Ureter (tissue), 1 donor: ENCODE measurements around the gene EML6. TPM values are rescaled to one million over a fixed set of nuclear protein-coding genes. Genes with fewer than 3 reads are reported as not detected.
"Not testable (repeated sequence)": the region's sequence is repeated elsewhere in the genome, so short reads cannot be mapped to it uniquely, and the experiment has no call there.

ENCODE experiments used
- DNase-seq: peaks from one replicate; pipeline ENCODE4 v3.0.0-alpha.2; 2020; ENCODE audit warnings: low spot score
- total RNA-seq: library from RNA; stranded (reverse); gene quantifications from one replicate; pipeline ENCODE4 v1.2.4, GENCODE V29; 2023
- donor health status: DM: yes; HTN: yes; CAD: no.

The EML6 gene
- total RNA-seq, 1 donor from 2014 or later: 5.4 TPM

DNA sequence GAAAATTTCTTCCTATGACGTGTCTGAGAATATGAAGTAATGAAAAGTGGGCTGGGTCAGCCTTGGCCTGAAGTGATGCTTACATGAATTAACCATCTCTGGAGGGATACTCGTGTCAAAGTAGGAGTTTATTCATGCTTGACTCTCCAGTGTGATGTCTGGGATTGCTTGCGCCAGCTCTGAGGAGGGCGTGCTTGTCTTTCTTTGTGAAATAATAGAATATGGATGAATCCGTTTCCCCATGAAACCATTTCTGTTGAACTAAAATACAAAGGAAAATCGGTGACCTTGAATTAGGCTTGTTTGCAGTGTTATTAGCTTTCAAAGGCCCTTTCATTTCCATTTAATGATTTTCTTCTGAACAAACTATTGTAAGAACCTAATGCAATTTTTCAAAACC is 77.9 kb downstream of the EML6 start:
- DNase-seq: no peak

DNA sequence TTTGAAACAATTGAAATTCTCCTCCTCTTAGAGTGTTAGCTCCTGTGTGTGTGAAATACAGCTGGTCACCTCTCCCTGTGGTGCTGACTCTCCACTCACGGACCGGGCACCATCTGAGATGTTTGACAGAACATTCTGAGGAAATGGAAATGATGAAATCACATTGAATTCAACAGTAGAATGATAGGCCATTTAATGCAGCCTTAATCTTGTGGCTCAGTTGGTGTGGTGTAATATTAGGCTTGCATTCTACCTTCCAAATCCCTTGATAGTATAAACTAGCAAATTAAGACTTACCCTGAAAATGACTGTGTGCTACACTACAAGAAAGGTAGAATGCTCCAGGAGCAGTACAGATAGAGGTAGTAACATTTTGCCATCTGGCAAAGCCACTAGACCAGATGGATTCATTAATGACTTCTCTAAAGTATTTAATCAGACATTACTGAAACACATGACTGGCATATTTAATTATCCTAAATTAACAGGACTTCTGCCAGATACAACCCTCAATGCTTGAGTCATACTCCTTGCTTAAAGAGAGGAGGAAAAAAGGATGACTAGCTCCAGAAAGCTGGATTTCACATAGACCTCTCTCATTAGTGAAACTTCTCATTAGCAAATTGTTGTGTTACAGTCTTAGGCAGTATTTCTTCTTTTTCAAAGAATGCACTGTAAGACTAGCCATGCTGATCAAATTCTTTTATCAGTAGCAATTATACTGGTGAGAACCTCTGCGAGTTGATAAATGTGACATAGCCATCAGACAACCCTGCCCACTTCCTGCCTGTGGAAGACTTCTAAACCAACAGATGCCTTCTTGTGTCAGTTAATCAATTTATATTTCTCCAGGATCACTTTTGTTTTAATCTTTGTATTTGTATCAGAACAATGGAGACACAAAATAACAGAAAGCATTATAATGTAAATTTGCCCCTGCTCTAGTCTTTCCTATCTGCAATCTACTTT is 80.6 kb downstream of the EML6 start:
- DNase-seq: no peak

DNA sequence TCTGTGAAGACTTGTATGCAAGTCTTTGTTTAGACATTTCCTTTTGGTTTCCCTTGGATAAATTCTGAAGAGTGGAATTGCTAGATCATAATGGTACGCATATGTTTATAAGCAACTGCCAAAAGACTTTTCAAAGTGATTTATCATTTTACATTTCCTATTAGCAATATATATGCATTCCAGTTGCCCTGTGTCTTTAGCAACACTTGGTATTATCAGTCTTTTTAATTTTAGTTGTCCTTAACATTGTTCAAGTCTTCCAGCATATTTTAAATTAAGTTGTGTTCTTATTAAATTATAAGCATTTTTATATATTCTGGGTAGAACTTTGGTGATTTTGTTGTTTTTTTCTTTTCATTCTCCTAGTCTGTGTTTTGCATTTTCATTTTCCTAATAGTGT is 81.8 kb downstream of the EML6 start:
- DNase-seq: no peak

DNA sequence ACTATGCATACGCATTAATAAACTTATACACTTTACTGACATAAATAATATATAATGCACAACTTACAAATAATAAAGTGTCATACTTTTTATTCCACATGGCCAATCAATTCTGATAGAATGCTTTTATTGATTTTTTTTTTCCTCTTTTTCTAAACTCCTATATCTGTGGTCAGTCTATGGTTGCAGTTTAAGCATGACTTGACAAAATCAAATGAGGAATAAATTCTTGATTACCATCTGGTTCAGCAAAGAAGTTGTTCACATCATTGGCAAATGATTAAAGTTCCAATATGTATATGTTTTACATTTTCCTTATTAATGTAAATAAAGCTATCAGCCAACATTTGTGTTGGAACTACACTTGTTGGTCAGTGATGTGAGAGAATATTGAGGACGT is 83.5 kb downstream of the EML6 start:
- no peak for DNase-seq

DNA sequence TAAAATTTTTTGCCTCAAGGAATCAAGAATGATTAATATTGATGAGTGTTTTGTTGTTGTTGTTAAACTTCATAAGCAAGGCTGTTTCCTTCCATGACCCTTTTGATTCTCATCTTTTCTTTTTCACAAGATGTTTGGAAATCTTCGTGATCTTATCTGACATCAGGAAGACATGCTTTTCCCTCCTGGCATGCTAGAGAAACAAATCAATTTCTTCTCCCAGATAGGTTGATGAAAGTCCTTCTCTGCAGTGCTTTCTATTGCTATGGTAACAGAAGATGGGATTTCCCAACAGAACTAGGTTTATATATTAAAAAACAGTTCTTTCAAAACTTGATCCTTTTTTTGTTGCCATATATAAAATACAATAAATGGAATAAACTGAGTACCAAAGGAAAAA is 85.2 kb downstream of the EML6 start:
- no peak for DNase-seq

DNA sequence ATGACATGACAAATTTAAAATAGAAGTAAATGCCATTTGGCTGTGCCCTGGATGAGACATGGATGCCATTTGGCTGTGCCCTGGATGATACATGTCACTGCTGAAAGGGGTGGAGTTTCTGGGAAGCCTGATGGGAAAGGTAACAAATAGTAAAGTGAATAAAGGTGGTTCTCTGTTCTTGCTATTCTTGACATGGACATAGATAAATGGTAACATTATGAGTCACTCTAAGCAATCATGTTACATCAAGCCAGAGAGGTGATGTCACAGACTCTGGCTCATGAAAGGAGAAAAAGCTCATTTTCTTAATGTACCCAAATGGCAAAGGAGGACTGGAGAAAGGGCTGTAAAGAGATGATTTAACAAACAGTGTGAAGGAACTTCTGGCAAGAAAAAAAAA is 86.4 kb downstream of the EML6 start:
- DNase-seq: no peak

DNA sequence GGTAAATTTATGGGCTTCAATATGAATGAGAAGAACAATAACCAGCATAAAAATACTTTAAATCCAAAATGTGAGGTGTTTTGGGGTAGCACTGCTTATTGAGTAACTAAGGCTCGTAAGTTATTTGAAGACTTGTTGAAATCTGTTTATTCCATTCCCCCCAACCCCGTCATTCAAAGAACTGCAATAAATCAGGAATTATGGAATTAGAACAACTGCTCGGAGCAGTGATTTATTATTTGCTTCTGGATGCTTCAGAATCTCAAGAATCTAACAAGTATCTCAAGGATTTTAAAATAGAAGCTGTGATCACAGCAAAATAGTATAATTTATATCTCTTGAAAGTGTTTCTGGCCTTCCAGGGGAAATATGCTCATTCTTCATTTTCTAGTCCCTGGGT is 86.8 kb downstream of the EML6 start:
- DNase-seq: no peak

DNA sequence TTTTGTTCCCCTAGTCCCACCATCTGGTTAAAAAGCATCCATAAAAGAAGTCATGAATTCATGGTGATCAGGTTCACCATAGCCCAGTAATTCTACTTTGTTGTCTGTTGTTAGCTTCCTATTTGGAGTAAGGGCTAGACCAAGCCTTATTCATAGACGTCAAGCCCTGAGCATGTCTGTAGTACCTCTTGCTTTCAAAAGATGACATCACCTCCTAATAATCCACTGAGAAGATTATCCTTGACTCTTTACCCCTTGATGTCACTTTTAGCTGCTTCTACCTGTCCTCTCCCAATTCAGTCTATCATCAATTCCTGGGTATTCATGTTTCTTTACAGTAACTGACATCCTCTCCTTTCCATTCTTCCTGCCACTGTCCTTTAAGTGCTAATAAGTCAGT is 90.1 kb downstream of the EML6 start:
- DNase-seq: no peak

DNA sequence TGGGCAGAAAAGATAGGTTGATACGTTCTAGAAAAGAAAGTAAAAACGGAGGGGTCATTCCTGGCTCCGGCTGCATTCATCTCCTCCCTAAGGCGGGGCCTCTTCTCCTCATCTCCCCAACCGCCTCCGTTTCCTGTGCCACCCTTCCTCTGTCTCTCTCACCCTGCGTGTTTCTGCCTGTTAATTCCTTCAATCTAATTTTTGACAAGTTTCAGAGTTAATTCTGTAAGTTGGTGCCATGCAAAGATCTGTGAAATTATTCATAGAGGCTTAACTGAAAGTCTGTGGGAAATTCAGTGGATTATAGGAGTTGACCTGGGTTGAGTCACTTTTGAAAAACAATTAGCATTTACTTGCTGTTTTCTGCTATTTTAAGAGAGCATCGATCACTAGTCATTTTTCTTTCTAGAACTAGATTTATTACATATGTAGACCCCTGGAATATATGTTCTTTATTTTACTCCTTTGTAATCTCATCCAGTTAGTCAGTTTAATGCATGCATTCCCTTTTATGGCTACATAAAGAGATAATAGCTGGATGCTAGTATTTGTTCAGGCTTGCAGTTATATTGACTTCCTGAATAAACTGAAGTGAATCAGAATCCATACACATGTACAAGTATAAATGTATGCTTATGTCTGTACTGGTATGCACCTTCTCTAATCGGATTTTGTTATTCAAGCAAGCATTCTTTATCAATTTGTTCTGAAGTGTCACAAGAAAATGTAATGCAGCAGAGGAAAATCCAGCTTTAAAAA is 91.1 kb downstream of the EML6 start:
- no peak for DNase-seq

DNA sequence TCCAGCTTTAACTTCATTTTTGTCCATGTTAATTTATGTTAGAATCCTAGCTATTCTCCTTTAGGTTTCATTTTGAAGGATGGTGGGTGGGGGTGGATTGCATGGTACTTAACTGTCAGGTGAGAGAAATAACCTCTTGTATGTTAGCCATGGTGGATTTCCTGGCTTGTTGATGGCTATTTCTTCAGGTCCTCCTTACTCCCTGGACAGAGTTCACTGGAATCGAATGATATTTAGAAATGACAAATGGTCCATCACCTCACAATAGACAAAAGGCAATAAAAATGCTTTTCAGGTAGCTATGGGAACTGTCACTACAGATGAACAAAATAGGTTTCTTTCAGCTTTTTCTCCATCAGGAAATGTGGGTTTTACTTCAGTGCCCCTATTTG is 91.7 kb downstream of the EML6 start:
- no peak for DNase-seq

DNA sequence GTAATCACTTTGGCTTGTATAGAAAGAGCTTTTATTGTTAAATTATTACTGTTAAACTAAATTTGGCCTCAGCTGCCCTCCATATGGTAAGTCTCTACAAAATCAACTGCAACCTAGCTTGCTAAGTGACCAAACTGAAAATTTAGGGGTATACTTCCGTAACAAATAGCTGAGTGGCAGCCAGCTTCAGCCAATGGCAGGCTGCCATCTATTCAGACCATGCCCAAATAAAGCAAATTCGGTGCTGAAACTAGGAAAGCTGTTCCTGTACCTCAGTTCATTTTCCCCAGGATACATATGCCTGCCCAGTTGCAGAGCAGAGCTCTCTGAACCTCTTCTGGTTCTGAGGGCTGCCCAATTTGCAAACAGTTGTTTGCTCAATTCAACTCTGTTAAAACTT is 94.8 kb downstream of the EML6 start:
- no peak for DNase-seq

DNA sequence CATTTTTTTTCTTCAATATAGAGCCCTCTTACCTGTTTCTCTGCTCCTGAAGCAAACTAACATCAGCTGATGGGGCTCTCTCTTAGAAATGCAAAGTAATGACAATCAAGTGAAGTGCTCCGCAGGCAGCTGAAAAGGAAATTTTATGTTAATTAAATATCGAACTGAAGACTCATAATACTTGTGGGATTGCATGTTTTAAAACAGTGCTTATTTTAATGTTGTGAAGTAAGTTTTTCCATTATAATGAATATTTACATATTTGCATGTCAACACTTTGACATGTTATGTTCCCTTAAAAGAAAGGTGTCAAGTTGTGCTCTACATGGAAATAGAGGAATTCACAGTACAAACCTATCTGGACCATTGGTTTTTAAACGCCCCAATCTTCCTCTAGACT is 97.1 kb downstream of the EML6 start:
- DNase-seq: no peak

DNA sequence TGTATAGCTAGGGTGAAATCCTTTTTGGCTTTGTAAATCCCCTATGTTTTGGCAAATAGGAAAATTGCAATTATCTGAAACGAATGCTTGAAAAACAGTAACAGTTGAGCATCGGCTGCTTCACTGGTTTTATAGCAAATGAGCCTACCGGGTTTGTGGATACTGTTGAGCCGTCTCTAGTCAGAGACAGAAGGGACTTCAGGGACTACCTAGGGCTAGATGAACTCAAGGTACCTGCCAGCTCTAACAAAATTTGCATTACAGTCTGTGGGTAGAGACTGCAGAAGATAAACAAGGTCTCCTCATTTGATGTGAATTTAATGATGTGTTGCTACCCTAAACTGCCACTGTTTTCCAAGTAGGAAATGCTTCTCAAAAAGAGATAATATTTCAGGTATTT is 101.1 kb downstream of the EML6 start:
- DNase-seq: no peak

DNA sequence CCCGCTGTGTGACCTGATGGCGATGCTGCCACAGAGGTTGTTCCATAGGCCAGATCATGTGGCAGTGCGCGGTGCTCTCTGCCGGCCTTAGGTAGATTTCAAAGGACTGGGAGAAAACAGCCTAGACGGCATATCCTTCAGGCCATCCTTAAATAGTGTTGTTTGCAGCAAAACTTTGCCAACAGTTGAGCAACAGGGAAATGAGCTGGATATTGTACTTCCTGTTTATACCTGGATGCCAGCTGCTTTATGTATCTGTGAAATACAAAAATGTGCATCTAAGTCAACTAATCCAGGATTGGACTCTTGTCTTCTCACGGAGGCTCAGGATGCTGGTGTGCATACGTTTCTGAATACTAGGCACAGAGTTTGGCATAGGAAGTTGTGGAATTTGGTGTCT is 107.1 kb downstream of the EML6 start:
- DNase-seq: no peak

DNA sequence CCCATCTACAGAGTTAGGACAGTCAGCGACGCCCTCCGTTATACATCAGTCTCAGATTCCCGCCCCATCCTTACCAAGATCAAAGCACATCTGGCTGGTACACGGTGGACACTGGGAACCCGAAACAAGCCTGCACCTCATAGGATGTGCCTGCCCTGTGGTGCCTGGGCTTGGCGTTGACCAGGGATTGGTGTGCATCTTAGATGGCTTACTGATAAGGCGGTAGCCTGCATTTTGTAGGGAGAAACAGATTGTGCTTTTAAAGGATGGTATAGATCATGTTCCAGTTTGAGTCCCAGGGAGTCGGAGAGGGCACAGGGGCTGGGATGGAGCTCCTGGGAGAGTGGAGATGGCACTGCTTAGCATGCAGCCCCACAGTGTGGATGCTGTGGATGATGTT is 108.0 kb downstream of the EML6 start:
- no peak for DNase-seq

DNA sequence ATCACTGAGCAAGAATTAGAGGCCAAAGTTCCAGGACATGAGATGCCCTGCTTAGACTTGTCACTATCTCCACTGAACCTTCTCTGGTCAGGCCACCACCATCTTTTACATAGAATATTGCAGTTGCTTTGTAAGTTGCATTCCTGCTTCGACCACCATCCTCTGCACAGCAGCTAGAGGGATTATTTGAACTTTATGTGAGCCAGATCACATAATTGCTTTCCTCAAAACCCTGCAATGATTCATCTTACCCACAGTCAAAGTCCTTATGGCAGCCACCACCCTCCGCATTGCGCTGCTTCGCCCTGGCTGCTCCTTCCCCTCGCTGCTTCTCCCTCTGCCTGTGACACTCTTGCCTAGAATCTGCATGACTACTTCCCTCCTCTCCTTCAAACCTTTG is 111.3 kb downstream of the EML6 start:
- DNase-seq: no peak

DNA sequence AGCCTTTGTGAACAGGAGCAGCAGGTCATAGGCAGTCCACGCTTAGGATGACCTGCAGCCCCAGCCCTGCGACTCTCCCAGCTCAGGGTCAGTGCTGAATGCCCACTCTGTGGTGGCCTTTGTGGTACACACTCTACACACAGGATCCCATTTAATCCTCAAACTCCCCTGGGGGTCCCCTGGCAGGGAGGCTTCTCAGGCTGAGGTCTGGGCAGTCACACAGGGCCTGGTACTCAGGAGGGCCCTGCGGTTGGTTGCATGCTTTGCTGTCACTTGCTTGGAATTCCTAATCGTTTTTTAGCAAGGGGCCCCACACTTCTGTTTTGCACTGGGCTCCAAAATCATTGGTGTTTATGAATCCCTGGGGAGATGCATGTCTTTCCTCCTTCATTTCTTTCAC is 113.0 kb downstream of the EML6 start:
- DNase-seq: no peak

DNA sequence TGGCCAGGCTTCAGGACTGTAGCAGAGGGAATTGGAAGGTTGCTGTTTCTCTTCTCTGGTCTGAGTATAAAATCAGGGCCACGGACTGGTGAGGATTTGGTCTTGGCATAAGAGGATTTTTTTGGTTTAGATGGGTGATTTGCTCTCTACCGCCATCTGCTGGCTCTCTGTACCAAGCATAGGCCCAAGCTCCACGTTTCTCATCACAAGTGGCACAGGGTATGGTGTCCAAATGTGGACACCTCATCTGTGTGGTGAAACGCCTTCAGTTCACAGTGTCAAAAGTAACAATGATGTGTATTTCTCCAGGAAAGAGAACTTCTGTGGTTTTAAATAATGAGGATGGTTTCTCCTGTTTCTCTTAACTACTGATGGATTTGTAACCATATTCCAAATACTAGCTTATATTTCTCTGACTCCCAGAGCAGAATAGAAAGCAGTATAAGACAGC is 115.1 kb downstream of the EML6 start:
- DNase-seq: peak; percentile 65

DNA sequence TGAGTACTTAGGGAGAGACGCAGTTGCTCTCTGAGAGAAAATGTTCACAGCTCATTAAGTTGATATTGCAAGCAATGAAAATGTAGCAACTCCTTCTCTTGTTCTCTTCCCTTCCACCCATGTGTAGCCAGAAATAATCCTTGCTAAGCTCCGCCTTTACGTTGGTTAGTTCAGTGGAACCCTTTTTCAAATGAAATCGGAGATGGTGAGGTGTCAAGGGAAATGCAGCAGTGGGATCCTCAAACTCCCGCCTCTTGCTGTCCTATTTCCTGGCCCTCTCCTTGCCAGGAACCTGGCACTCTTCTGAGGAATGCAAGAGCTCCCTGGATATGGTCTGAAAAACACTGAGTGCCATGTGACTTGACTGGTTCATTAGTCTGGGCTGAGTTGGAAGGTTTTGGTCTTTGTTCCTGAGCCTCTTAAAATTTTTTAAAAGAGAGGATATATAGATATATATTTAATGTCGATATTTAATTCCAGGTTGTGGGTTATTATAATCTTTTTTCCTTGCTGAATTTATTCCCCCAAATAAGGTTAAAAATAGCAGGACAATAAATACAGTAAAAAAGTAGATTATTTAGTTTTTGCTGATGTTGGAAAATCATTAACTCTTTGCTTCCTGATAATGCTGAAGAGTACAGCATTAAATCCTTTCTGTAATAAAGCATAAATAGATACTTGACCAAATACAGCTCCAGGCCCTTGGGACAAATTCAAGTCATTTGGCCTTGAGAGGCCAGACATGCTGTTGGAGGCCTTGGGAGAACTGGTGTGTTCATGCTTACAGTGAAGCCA is 116.2 kb downstream of the EML6 start:
- no peak for DNase-seq

DNA sequence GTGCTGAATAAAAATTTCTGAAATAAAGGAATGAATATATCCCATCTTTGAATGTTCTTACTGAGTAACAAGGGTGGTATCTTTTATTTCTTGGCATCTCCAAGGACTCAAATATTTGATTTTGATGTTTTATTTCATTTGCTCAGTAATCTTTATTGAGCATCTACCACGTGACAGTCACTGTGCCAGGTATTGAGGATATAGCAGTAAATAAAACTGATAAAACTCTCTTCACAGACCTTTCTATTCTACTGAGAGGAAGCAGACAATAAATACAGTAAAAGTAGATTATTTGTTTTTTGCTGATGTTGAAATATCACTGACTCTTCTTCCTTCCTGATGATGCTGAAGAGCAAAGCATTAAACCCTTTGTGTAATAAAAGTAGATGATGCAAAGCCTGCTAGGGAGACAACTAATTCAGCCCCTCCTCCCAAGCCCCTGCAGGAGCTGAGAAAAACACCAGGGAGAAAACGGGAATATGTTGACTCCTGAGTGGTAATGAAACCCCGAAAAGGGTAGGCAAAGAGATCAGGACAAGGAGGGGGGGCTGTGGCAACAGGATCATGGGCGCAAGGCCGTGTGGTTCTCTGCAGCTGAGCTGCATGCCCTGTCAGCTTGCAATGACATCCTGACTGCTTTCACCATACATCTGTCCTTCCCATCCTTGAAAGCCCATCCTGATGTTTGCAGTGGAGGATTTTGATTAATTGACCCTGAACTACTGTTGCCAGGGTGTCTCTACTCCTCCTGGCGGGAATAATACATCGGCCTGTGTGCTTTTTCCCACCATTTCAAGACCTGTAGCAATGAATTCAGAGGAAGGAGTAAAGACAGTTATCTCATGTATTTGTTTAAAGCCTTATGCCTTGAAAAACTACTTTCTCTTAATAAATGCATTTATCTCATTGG is 117.4 kb downstream of the EML6 start:
- DNase-seq: no peak

DNA sequence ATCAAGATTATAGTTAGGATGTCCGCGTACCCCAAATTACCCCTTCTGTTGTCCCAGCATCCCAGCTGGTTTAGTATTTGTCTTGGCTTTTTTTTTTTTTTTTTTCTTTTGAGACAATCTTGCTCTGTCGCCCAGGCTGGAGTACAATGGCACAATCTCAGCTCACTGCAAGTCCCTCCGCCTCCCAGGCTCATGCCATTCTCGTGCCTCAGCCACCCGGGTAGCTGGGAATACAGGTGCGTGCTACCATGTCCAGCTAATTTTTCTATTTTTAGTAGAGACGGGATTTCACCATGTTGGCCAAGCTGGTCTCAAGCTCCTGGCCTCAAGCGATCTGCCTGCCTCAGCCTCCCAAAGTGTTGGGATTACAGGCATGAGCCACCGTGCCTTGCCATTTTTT is 118.0 kb downstream of the EML6 start:
- not testable (repeated sequence) for DNase-seq
